ENCODE measurements around the gene LRIG2.
"Not testable (repeated sequence)": the region's sequence is repeated elsewhere in the genome, so short reads cannot be mapped to it uniquely, and the experiment has no call there.

Gene LRIG2

GRCh38 chr1:113072757-113073478 lies at the start of gene LRIG2:
Gene LRIG2, plus strand, starts transcription at chr1:113073198. Its CDS starts 209 bp downstream, at chr1:113073407.
- FAIRE-seq: peak; percentile 90

- not testable (repeated sequence) for FAIRE-seq
These were observed 49.7 kb upstream of the LRIG2 start for GRCh38 chr1:113023316-113023715.

- FAIRE-seq: no peak
These were observed 46.0 kb upstream of the LRIG2 start for GRCh38 chr1:113027007-113027406.

GRCh38 chr1:113027449-113027848 lies 45.5 kb upstream of the LRIG2 start:
- FAIRE-seq: no peak

- no peak for FAIRE-seq
These were observed 43.2 kb upstream of the LRIG2 start for GRCh38 chr1:113029822-113030221.

- no peak for FAIRE-seq
These were observed 41.6 kb upstream of the LRIG2 start for GRCh38 chr1:113031171-113031933.

GRCh38 chr1:113035086-113035485 lies 37.9 kb upstream of the LRIG2 start:
- FAIRE-seq: no peak

GRCh38 chr1:113036639-113037321 lies 36.2 kb upstream of the LRIG2 start:
- FAIRE-seq: no peak

- FAIRE-seq: no peak
These were observed 33.0 kb upstream of the LRIG2 start for GRCh38 chr1:113040041-113040440.

GRCh38 chr1:113040718-113041412 lies 32.1 kb upstream of the LRIG2 start:
- FAIRE-seq: no peak

GRCh38 chr1:113041569-113042284 lies 31.3 kb upstream of the LRIG2 start:
- no peak for FAIRE-seq

- no peak for FAIRE-seq
These were observed 30.5 kb upstream of the LRIG2 start for GRCh38 chr1:113042285-113043143.

- not testable (repeated sequence) for FAIRE-seq
These were observed 29.9 kb upstream of the LRIG2 start for GRCh38 chr1:113043144-113043488.

GRCh38 chr1:113046569-113046968 lies 26.4 kb upstream of the LRIG2 start:
- no peak for FAIRE-seq

- no peak for FAIRE-seq
These were observed 24.9 kb upstream of the LRIG2 start for GRCh38 chr1:113048064-113048463.

GRCh38 chr1:113053344-113054126 lies 19.5 kb upstream of the LRIG2 start:
- FAIRE-seq: no peak

GRCh38 chr1:113055570-113055969 lies 17.4 kb upstream of the LRIG2 start:
- FAIRE-seq: no peak

- FAIRE-seq: no peak
These were observed 16.0 kb upstream of the LRIG2 start for GRCh38 chr1:113057006-113057405.

GRCh38 chr1:113058941-113059706 lies 13.9 kb upstream of the LRIG2 start:
- no peak for FAIRE-seq

GRCh38 chr1:113063456-113063855 lies 9.5 kb upstream of the LRIG2 start:
- not testable (repeated sequence) for FAIRE-seq
